HCT116 (cell line): ENCODE results near the gene ILF2.
"Not testable (repeated sequence)": the region's sequence is repeated elsewhere in the genome, so short reads cannot be mapped to it uniquely, and the experiment has no call there.

Experiments
- CTCF ChIP-seq, 3 experiments: fragments of 200-600 bp in 1 of 3; sonication (generic) in 1 of 3; IDR thresholded peaks in 2 of 3; conservative IDR thresholded peaks in 1 of 3; 2 replicates each; pipeline ENCODE4 v1.5.1; 2012 to 2017; ENCODE audit warnings: low read depth in 2 of 3, low read length in 2 of 3, antibody characterized with exemption in 1 of 3, borderline replicate concordance in 1 of 3, control low read depth in 1 of 3, mild to moderate bottlenecking in 1 of 3, mixed read lengths in 1 of 3, mixed run types in 1 of 3, moderate library complexity in 1 of 3; ENCODE audit not compliant: insufficient read depth in 1 of 3
- EZH2 ChIP-seq: fragments of 200-600 bp; sonication (generic); IDR thresholded peaks from 2 replicates; pipeline ENCODE4 v1.6.1; 2017; ENCODE audit warnings: antibody characterized with exemption, mixed run types
- EZH2phosphoT487 ChIP-seq: fragments of 200-600 bp; IDR thresholded peaks from 2 replicates; pipeline ENCODE4 v1.6.1; 2018; ENCODE audit warnings: antibody characterized with exemption, borderline replicate concordance
- SRF ChIP-seq: IDR thresholded peaks from 2 replicates; pipeline ENCODE4 v1.6.1; 2012; ENCODE audit warnings: low read depth
- ZBTB33 ChIP-seq: IDR thresholded peaks from 2 replicates; pipeline ENCODE4 v1.6.1; 2011; ENCODE audit warnings: mild to moderate bottlenecking, low read length, moderate library complexity; ENCODE audit not compliant: insufficient replicate concordance; ENCODE audit errors: extremely low read depth

GRCh38 chr1:153668672-153669071 lies 2.1 kb downstream of the ILF2 start:
- TF ChIP-seq SRF; CTCF (IDR thresholded peaks at IDR 0.05 in 2 of 3, conservative IDR thresholded peaks at IDR 0.05 in 1 of 3; ENCODE audit: borderline replicate concordance in 1 of 3, insufficient read depth in 1 of 3, low read depth in 2 of 3, low read length in 2 of 3); EZH2; ZBTB33; EZH2phosphoT487: not testable (repeated sequence)
